BLaER1 treated with 17β-estradiol and CSF1 and Interleukin-3, amounts not matched to agents 10 nM and 100 nM (cell line): ENCODE data around the gene SORBS1.
A peak's percentile ranks its signal among the peaks of the same experiment; 100 is the strongest.

Experiments
- H3K27ac ChIP-seq, 11 experiments: shearing (Covaris generic); formaldehyde crosslinking; 2 replicates each; pipeline ENCODE4 v1.8.1; 2022
- H3K27me3 ChIP-seq, 11 experiments: shearing (Covaris generic); formaldehyde crosslinking; 2 replicates each; pipeline ENCODE4 v1.8.1; 2022
- H3K36me3 ChIP-seq, 11 experiments: shearing (Covaris generic); formaldehyde crosslinking; 2 replicates each; pipeline ENCODE4 v1.8.1; 2022
- H3K4me1 ChIP-seq, 10 experiments: shearing (Covaris generic); formaldehyde crosslinking; 2 replicates each; pipeline ENCODE4 v1.8.1; 2022
- H3K4me2 ChIP-seq, 11 experiments: shearing (Covaris generic); formaldehyde crosslinking; 2 replicates each; pipeline ENCODE4 v1.8.1; 2022
- H3K4me3 ChIP-seq, 10 experiments: shearing (Covaris generic); formaldehyde crosslinking; 2 replicates each; pipeline ENCODE4 v1.8.1; 2022
- H3K9ac ChIP-seq, 11 experiments: shearing (Covaris generic); formaldehyde crosslinking; 2 replicates each; pipeline ENCODE4 v1.8.1; 2022
- H3K9me3 ChIP-seq, 11 experiments: shearing (Covaris generic); formaldehyde crosslinking; replicated peaks in 1 of 11; 2 replicates each; pipeline ENCODE4 v1.8.1; 2022
- H4K20me1 ChIP-seq, 11 experiments: shearing (Covaris generic); formaldehyde crosslinking; 2 replicates each; pipeline ENCODE4 v1.8.1; 2022
- Cebpa-rat ChIP-seq, 11 experiments: shearing (Covaris generic); IDR thresholded peaks; 2 replicates each; pipeline ENCODE4 v1.8.1; 2022

SORBS1 gene

GRCh38 chr10:95425592-95426465 lies 135.3 kb downstream of the SORBS1 start:
- H3K9me3 ChIP-seq = no peaks in the 10 kb centered on the region
- no peak overlapping the region for H3K9ac ChIP-seq
- peaks cover 0 to 49% (median 14%) of the 10 kb centered on the region in 10 experiments; a peak in 15 of 20 replicates for H3K4me1 ChIP-seq
- peaks cover 0 to 16% (median 0%) of the 10 kb centered on the region in 11 experiments; a peak in 3 of 22 replicates for H3K36me3 ChIP-seq
- H3K4me2 ChIP-seq = no peak overlapping the region
- no peak overlapping the region for H3K4me3 ChIP-seq
- no peak for TF ChIP-seq Cebpa-rat (IDR thresholded peaks at IDR 0.05)
- H3K27ac ChIP-seq = no peak overlapping the region
- no peaks in the 10 kb centered on the region for H4K20me1 ChIP-seq
- no peaks in the 10 kb centered on the region for H3K27me3 ChIP-seq

GRCh38 chr10:95423164-95424005 lies 137.8 kb downstream of the SORBS1 start:
- Histone ChIP-seq H3K36me3 (peaks cover 0 to 20% (median 0%) of the 10 kb centered on the region in 11 experiments; a peak in 3 of 22 replicates), H3K9me3 (no peaks in the 10 kb centered on the region), H3K27me3 (no peaks in the 10 kb centered on the region), H3K4me2 (peak overlapping the region in 6 of 11 experiments; percentile 15 to 30 (median 20); a peak in 7 of 22 replicates), H3K27ac (no peak overlapping the region), H4K20me1 (no peaks in the 10 kb centered on the region), H3K4me3 (no peak overlapping the region), H3K9ac (no peak overlapping the region), H3K4me1 (peaks cover 0 to 49% (median 21%) of the 10 kb centered on the region in 10 experiments; a peak in 14 of 20 replicates)
- TF ChIP-seq Cebpa-rat (IDR thresholded peaks at IDR 0.05) = no peak

GRCh38 chr10:95422233-95422632 lies 138.9 kb downstream of the SORBS1 start:
- no peak for TF ChIP-seq Cebpa-rat (IDR thresholded peaks at IDR 0.05)
- H3K4me1 ChIP-seq = peaks cover 0 to 60% (median 26%) of the 10 kb centered on the region in 10 experiments; a peak in 14 of 20 replicates
- H3K4me2 ChIP-seq = 0 out of 22 replicates have a peak overlapping the region, but pooled peaks of 2 of the 11 experiments have one; percentile 1 to 2
- H3K4me3 ChIP-seq = no peak overlapping the region
- no peaks in the 10 kb centered on the region for H3K9me3 ChIP-seq
- no peak overlapping the region for H3K9ac ChIP-seq
- H3K27ac ChIP-seq = no peak overlapping the region
- no peaks in the 10 kb centered on the region for H3K27me3 ChIP-seq
- H4K20me1 ChIP-seq = no peaks in the 10 kb centered on the region
- peaks cover 0 to 16% (median 0%) of the 10 kb centered on the region in 11 experiments; a peak in 3 of 22 replicates for H3K36me3 ChIP-seq

GRCh38 chr10:95421782-95422181 lies 139.4 kb downstream of the SORBS1 start:
- Histone ChIP-seq H3K27ac (no peak overlapping the region), H3K9ac (no peak overlapping the region), H3K9me3 (no peaks in the 10 kb centered on the region), H3K4me1 (peaks cover 0 to 65% (median 31%) of the 10 kb centered on the region in 10 experiments; a peak in 15 of 20 replicates), H3K4me3 (no peak overlapping the region), H3K36me3 (peaks cover 0 to 16% (median 0%) of the 10 kb centered on the region in 11 experiments; a peak in 3 of 22 replicates), H3K4me2 (0 out of 22 replicates have a peak overlapping the region, but pooled peaks of 2 of the 11 experiments have one; percentile 1 to 2), H3K27me3 (no peaks in the 10 kb centered on the region), H4K20me1 (no peaks in the 10 kb centered on the region)
- no peak for TF ChIP-seq Cebpa-rat (IDR thresholded peaks at IDR 0.05)

- Histone ChIP-seq H3K9me3 (no peaks in the 10 kb centered on the region), H3K4me3 (no peak overlapping the region), H3K27ac (no peak overlapping the region), H3K27me3 (peaks cover 0 to 21% (median 0%) of the 10 kb centered on the region in 11 experiments; a peak in 5 of 22 replicates), H3K4me1 (peaks cover 20 to 89% (median 55%) of the 10 kb centered on the region in 10 experiments), H4K20me1 (no peaks in the 10 kb centered on the region), H3K9ac (no peak overlapping the region), H3K4me2 (peak overlapping the region in 6 of 11 experiments; percentile 14 to 94 (median 44); a peak in 10 of 22 replicates), H3K36me3 (peaks cover 0 to 16% (median 0%) of the 10 kb centered on the region in 11 experiments; a peak in 2 of 22 replicates)
- TF ChIP-seq Cebpa-rat (IDR thresholded peaks at IDR 0.05) = no peak
Observed at GRCh38 chr10:95419399-95419798, 141.8 kb downstream of the SORBS1 start.

- no peak for TF ChIP-seq Cebpa-rat (IDR thresholded peaks at IDR 0.05)
- Histone ChIP-seq H3K4me3 (peak overlapping the region in 2 of 10 experiments; percentile 67 to 69; a peak in 3 of 20 replicates), H3K27ac (peak overlapping the region in 1 of 11 experiments; percentile 53; a peak in 2 of 22 replicates), H3K4me1 (peaks cover 43 to 95% (median 71%) of the 10 kb centered on the region in 10 experiments), H3K9ac (peak overlapping the region in 2 of 11 experiments; percentile 71 to 81; a peak in 2 of 22 replicates), H3K27me3 (peaks cover 0 to 25% (median 0%) of the 10 kb centered on the region in 11 experiments; a peak in 5 of 22 replicates), H4K20me1 (no peaks in the 10 kb centered on the region), H3K4me2 (peak overlapping the region in 8 of 11 experiments; percentile 94 to 99 (median 98); a peak in 17 of 22 replicates), H3K36me3 (peaks cover 0 to 12% (median 0%) of the 10 kb centered on the region in 11 experiments; a peak in 2 of 22 replicates), H3K9me3 (no peaks in the 10 kb centered on the region)
Observed at GRCh38 chr10:95416973-95417372, 144.2 kb downstream of the SORBS1 start.

GRCh38 chr10:95416270-95416669 lies 144.9 kb downstream of the SORBS1 start:
- Histone ChIP-seq H3K9ac (peak overlapping the region in 7 of 11 experiments; percentile 60 to 81 (median 71); a peak in 15 of 22 replicates), H3K4me2 (peak overlapping the region; percentile 86 to 99 (median 98)), H4K20me1 (no peaks in the 10 kb centered on the region; a peak in 1 of 22 replicates), H3K9me3 (no peaks in the 10 kb centered on the region), H3K27ac (peak overlapping the region in 6 of 11 experiments; percentile 48 to 75 (median 57); a peak in 9 of 22 replicates), H3K4me3 (peak overlapping the region in 7 of 10 experiments; percentile 60 to 69 (median 64); a peak in 15 of 20 replicates), H3K4me1 (peaks cover 43 to 99% (median 77%) of the 10 kb centered on the region in 10 experiments), H3K27me3 (peaks cover 0 to 25% (median 0%) of the 10 kb centered on the region in 11 experiments; a peak in 5 of 22 replicates), H3K36me3 (peaks cover 0 to 8% (median 0%) of the 10 kb centered on the region in 11 experiments; a peak in 2 of 22 replicates)
- no peak for TF ChIP-seq Cebpa-rat (IDR thresholded peaks at IDR 0.05)

GRCh38 chr10:95415621-95416031 lies 145.5 kb downstream of the SORBS1 start:
- TF ChIP-seq Cebpa-rat (IDR thresholded peaks at IDR 0.05) = no peak
- peaks cover 0 to 25% (median 0%) of the 10 kb centered on the region in 11 experiments; a peak in 5 of 22 replicates for H3K27me3 ChIP-seq
- peak overlapping the region in 8 of 11 experiments; percentile 31 to 75 (median 54); a peak in 13 of 22 replicates for H3K27ac ChIP-seq
- no peaks in the 10 kb centered on the region; a peak in 1 of 22 replicates for H4K20me1 ChIP-seq
- H3K9me3 ChIP-seq = no peaks in the 10 kb centered on the region
- H3K4me2 ChIP-seq = peak overlapping the region; percentile 86 to 99 (median 98)
- peak overlapping the region in 9 of 11 experiments; percentile 34 to 81 (median 67); a peak in 18 of 22 replicates for H3K9ac ChIP-seq
- peaks cover 0 to 6% (median 0%) of the 10 kb centered on the region in 11 experiments; a peak in 5 of 22 replicates for H3K36me3 ChIP-seq
- peaks cover 43 to 100% (median 84%) of the 10 kb centered on the region in 10 experiments for H3K4me1 ChIP-seq
- H3K4me3 ChIP-seq = peak overlapping the region; percentile 33 to 69 (median 62)
